Neural crest cell (in vitro differentiated cells): Measurements from ENCODE around the gene TRPM2. TPM values are rescaled to one million over a fixed set of nuclear protein-coding genes. Genes with fewer than 3 reads are reported as not detected.

Experiments used
- DNase-seq: peaks from one replicate; pipeline ENCODE4 v3.0.0; 2021; ENCODE audit warnings: low read depth, mixed read lengths, low spot score
- H3K27ac Mint-ChIP-seq: one replicate; pipeline ENCODE4 v1.8.0; 2021; ENCODE audit warnings: mild to moderate bottlenecking, mixed read lengths; ENCODE audit not compliant: unreplicated experiment
- H3K27me3 Mint-ChIP-seq: 2 replicates; pipeline ENCODE4 v1.8.0; 2021; ENCODE audit warnings: low read depth, mild to moderate bottlenecking, mixed read lengths
- H3K36me3 Mint-ChIP-seq: 2 replicates; pipeline ENCODE4 v1.8.0; 2021; ENCODE audit warnings: low read depth, mild to moderate bottlenecking, mixed read lengths
- H3K4me1 Mint-ChIP-seq: 2 replicates; pipeline ENCODE4 v1.8.0; 2021; ENCODE audit warnings: mixed read lengths
- H3K4me3 Mint-ChIP-seq: one replicate; pipeline ENCODE4 v1.8.0; 2021; ENCODE audit warnings: mild to moderate bottlenecking, mixed read lengths
- H3K9me3 Mint-ChIP-seq: 2 replicates; pipeline ENCODE4 v1.8.0; 2021; ENCODE audit warnings: mixed read lengths
- total RNA-seq: library from RNA; stranded (reverse); gene quantifications from 2 replicates; pipeline ENCODE4 v1.2.1, GENCODE V29; 2021
- TF ChIP-seq, protein P1 (sequence below): fragments of 200-600 bp; sonication (generic); conservative IDR thresholded peaks from 2 replicates; pipeline ENCODE4 v1.5.0; 2021; ENCODE audit warnings: antibody characterized with exemption, mild to moderate bottlenecking

Gene TRPM2
- total RNA-seq, 1 donor from 2014 or later: not detected

DNA sequence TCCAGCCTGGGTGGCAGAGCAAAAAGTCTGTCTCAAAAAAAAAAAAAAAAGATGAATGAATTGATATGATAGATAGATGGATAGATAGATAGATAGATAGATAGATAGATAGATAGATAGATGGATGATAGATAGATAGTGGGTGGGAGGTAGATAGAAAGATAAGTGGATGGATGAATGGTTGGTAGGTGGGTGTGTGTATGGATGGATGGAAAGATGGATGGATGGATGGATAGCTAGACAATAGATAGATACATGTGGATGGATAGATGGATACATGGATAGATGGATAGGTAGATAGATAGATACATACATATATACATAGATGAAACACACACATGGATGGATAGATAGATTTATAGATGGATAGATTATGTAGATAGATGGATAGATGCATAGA is 28.5 kb downstream of the TRPM2 start:
- TF ChIP-seq, protein P1, sequence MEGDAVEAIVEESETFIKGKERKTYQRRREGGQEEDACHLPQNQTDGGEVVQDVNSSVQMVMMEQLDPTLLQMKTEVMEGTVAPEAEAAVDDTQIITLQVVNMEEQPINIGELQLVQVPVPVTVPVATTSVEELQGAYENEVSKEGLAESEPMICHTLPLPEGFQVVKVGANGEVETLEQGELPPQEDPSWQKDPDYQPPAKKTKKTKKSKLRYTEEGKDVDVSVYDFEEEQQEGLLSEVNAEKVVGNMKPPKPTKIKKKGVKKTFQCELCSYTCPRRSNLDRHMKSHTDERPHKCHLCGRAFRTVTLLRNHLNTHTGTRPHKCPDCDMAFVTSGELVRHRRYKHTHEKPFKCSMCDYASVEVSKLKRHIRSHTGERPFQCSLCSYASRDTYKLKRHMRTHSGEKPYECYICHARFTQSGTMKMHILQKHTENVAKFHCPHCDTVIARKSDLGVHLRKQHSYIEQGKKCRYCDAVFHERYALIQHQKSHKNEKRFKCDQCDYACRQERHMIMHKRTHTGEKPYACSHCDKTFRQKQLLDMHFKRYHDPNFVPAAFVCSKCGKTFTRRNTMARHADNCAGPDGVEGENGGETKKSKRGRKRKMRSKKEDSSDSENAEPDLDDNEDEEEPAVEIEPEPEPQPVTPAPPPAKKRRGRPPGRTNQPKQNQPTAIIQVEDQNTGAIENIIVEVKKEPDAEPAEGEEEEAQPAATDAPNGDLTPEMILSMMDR: no peak
- H3K36me3 Mint-ChIP-seq: no peaks in the 10 kb centered on the region
- no peak for DNase-seq
- H3K4me1 Mint-ChIP-seq: peaks cover 4% of the 10 kb centered on the region
- H3K27ac Mint-ChIP-seq: no peak overlapping the region
- no peak overlapping the region for H3K4me3 Mint-ChIP-seq
- peaks cover 8% of the 10 kb centered on the region for H3K9me3 Mint-ChIP-seq
- peaks cover 18% of the 10 kb centered on the region for H3K27me3 Mint-ChIP-seq

DNA sequence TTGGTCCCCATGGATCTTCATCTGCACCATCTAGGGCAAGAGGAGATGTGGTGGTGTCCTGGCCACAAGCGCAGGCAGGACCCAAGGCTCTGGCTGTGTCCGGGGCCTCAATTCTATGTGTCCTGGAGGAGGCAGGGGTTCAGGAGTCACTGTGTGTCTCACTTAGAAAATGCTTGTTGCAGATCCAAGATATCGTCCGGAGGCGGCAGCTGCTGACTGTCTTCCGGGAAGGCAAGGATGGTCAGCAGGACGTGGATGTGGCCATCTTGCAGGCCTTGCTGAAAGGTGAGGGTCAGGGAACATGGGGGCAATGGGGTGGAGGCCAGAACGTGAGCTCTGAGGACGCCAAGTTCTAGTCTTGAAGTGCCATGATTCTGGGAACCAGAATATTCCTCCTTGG is 29.1 kb downstream of the TRPM2 start:
- DNase-seq: no peak
- Mint-ChIP-seq H3K4me3 (no peak overlapping the region), H3K27me3 (peaks cover 18% of the 10 kb centered on the region), H3K27ac (no peak overlapping the region), H3K9me3 (peaks cover 8% of the 10 kb centered on the region), H3K4me1 (peaks cover 4% of the 10 kb centered on the region), H3K36me3 (no peaks in the 10 kb centered on the region)
- TF ChIP-seq, protein P1: no peak

DNA sequence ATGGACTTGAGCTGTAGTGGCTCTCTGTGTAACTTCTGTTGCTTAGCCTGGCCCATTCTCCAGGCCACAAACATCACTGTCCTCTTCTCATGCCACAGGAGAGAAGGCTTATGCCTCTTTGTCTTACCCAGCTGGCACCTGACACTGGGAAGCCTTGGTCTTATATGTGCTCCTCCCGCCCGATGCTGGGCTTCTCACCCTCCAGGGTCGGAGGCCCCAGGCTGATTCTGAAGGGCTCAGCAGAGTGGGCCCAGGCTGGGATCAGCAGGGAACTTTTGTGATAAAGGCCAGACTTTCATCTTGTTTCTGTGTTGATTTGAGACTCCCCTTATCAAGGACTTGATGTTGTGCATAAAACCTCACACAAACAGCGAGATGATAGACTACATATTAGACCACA is 29.8 kb downstream of the TRPM2 start:
- TF ChIP-seq, protein P1: no peak
- Mint-ChIP-seq H3K4me1 (peaks cover 4% of the 10 kb centered on the region), H3K9me3 (peaks cover 8% of the 10 kb centered on the region), H3K27me3 (peaks cover 21% of the 10 kb centered on the region), H3K4me3 (no peak overlapping the region), H3K27ac (no peak overlapping the region), H3K36me3 (no peaks in the 10 kb centered on the region)
- no peak for DNase-seq

DNA sequence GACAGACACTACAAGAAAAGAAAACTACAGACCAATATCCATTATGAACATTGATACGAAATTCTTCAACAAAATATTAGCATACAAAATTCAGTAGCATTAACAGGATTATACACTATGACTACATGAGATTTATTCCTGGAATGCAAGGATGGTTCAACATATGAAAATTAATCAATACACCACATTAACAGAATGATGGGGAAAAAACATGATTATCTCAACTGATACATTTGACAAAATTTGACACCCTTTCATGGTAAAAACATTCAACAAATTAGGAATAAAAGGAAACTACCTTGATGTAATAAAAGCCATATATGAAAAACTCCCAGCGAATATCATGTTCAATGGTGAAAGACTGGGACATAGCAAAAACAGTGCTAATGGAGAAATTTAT is 31.5 kb downstream of the TRPM2 start:
- H3K4me3 Mint-ChIP-seq: no peak overlapping the region
- H3K4me1 Mint-ChIP-seq: peaks cover 4% of the 10 kb centered on the region
- TF ChIP-seq, protein P1: no peak
- DNase-seq: no peak
- H3K27ac Mint-ChIP-seq: no peak overlapping the region
- peaks cover 30% of the 10 kb centered on the region for H3K27me3 Mint-ChIP-seq
- H3K36me3 Mint-ChIP-seq: peaks cover 3% of the 10 kb centered on the region
- peaks cover 8% of the 10 kb centered on the region for H3K9me3 Mint-ChIP-seq

DNA sequence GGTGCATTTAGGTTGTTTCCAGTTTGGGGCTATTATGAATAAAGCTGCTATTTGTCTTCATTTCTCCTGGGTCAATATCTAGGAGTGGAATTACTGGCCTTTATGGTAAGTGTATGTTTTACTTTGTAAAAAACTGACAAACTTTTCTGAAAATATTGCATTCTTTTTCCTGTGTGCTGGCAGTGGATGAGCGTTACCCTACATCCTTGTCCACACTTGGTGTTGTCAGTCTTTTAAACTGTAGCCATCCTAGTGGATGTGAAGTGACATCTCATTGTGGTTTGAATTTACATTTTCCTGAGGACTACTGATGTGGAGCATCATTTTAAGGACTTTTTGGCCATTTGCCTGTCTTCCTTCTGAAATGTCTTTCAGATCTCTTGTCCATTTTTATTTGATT is 35.9 kb downstream of the TRPM2 start:
- Mint-ChIP-seq H3K27me3 (peaks cover 24% of the 10 kb centered on the region), H3K9me3 (peaks cover 6% of the 10 kb centered on the region), H3K27ac (no peak overlapping the region), H3K36me3 (peaks cover 3% of the 10 kb centered on the region), H3K4me1 (no peaks in the 10 kb centered on the region), H3K4me3 (no peak overlapping the region)
- TF ChIP-seq, protein P1: no peak
- DNase-seq: no peak

DNA sequence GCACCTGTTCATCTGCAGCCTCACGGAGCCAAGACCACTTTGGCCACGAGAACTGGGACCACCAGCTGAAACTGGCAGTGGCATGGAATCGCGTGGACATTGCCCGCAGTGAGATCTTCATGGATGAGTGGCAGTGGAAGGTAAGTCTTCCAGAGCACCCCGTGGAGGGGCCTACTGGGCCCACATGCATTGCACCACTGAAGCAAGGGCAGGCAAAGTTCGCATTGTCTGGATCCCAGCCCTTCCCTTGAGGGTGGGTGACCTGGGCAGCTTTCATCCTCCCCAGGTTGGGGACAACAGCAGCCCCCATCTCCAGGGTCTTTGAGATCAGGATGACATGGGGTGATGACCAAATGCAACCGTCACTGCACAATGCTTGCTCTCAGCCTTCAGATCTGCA is 37.5 kb downstream of the TRPM2 start:
- no peak for DNase-seq

More for the DNA sequence above, 37.5 kb downstream of the TRPM2 start:
- H3K27ac Mint-ChIP-seq: no peak overlapping the region
- no peaks in the 10 kb centered on the region for H3K4me1 Mint-ChIP-seq
- H3K36me3 Mint-ChIP-seq: peaks cover 3% of the 10 kb centered on the region
- peaks cover 6% of the 10 kb centered on the region for H3K9me3 Mint-ChIP-seq
- TF ChIP-seq, protein P1: no peak
- H3K27me3 Mint-ChIP-seq: peaks cover 19% of the 10 kb centered on the region
- no peak overlapping the region for H3K4me3 Mint-ChIP-seq
